ENCODE data around the gene TPSG1. TPM values are rescaled to one million over a fixed set of nuclear protein-coding genes. Genes with fewer than 3 reads are reported as not detected.

Gene TPSG1
- total and polyA plus RNA-seq, 2 experiments from 2014 or later: 0.81 TPM; not detected in 1

- no peak for TF ChIP-seq ZNF462 (CRISPR knock-in tag; IDR thresholded peaks at IDR 0.05)
- no peak for TF ChIP-seq EZH2phosphoT487 (IDR thresholded peaks at IDR 0.05; ENCODE audit: unreplicated experiment)
- no peak for TF ChIP-seq ZNF114 (CRISPR knock-in tag; IDR thresholded peaks at IDR 0.05)
- no peak for TF ChIP-seq NANOG (IDR thresholded peaks at IDR 0.05; ENCODE audit: borderline replicate concordance)
- no peak for TF ChIP-seq EZH2 (IDR thresholded peaks at IDR 0.05; ENCODE audit: low read depth, unreplicated experiment)
- TF ChIP-seq ZNF331 (CRISPR knock-in tag; IDR thresholded peaks at IDR 0.05; ENCODE audit: low read depth): no peak
- no peak for TF ChIP-seq CREB1 (CRISPR knock-in tag; IDR thresholded peaks at IDR 0.05; ENCODE audit: low read depth)
- TF ChIP-seq JUNB (IDR thresholded peaks at IDR 0.05; ENCODE audit: unreplicated experiment): no peak
- TF ChIP-seq POLR2AphosphoS5 (IDR thresholded peaks at IDR 0.05; ENCODE audit: low read depth): no peak
- TF ChIP-seq, protein P1, sequence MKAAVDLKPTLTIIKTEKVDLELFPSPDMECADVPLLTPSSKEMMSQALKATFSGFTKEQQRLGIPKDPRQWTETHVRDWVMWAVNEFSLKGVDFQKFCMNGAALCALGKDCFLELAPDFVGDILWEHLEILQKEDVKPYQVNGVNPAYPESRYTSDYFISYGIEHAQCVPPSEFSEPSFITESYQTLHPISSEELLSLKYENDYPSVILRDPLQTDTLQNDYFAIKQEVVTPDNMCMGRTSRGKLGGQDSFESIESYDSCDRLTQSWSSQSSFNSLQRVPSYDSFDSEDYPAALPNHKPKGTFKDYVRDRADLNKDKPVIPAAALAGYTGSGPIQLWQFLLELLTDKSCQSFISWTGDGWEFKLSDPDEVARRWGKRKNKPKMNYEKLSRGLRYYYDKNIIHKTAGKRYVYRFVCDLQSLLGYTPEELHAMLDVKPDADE (IDR thresholded peaks at IDR 0.05): no peak
- TF ChIP-seq STAT1 (IDR thresholded peaks at IDR 0.05; ENCODE audit: unreplicated experiment): no peak
Measured at GRCh38 chr16:1189455-1189854, 35.6 kb downstream of the TPSG1 start (continued).

Measured in GM23338 (cell line).